GM19438 (cell line): ENCODE measurements around the gene GTPBP4.

ENCODE experiments used
- ATAC-seq: cut with Tn5 transposase; IDR thresholded peaks from one replicate; pipeline ENCODE4 v1.9.1; 2021; ENCODE audit warnings: low read depth; ENCODE audit not compliant: unreplicated experiment

The GTPBP4 gene

GRCh38 chr10:964988-965417 is 23.2 kb upstream of the GTPBP4 start:
- no peak for ATAC-seq

GRCh38 chr10:966466-967235 is 21.6 kb upstream of the GTPBP4 start:
- no peak for ATAC-seq

- no peak for ATAC-seq
Measured at GRCh38 chr10:968546-969199, 19.6 kb upstream of the GTPBP4 start.

GRCh38 chr10:969473-970150 is 18.6 kb upstream of the GTPBP4 start:
- ATAC-seq = no peak

GRCh38 chr10:970311-971149 is 17.7 kb upstream of the GTPBP4 start:
- ATAC-seq = no peak

- ATAC-seq = no peak
Measured at GRCh38 chr10:971150-971542, 17.1 kb upstream of the GTPBP4 start.

GRCh38 chr10:971613-972012 is 16.6 kb upstream of the GTPBP4 start:
- ATAC-seq = no peak

- no peak for ATAC-seq
Measured at GRCh38 chr10:972763-973162, 15.5 kb upstream of the GTPBP4 start.

GRCh38 chr10:974038-974784 is 14.0 kb upstream of the GTPBP4 start:
- ATAC-seq = peak; percentile 64

GRCh38 chr10:974785-975074 is 13.5 kb upstream of the GTPBP4 start:
- no peak for ATAC-seq

- ATAC-seq = no peak
Measured at GRCh38 chr10:976316-976715, 11.9 kb upstream of the GTPBP4 start.

GRCh38 chr10:978826-979421 is 9.3 kb upstream of the GTPBP4 start:
- no peak for ATAC-seq

GRCh38 chr10:980468-981093 is 7.7 kb upstream of the GTPBP4 start:
- no peak for ATAC-seq

- no peak for ATAC-seq
Measured at GRCh38 chr10:983401-983800, 4.8 kb upstream of the GTPBP4 start.

- ATAC-seq = no peak
Measured at GRCh38 chr10:983971-984655, 4.1 kb upstream of the GTPBP4 start.

- no peak for ATAC-seq
Measured at GRCh38 chr10:985361-985760, 2.9 kb upstream of the GTPBP4 start.

- ATAC-seq = no peak
Measured at GRCh38 chr10:986137-986825, 2.0 kb upstream of the GTPBP4 start.

- no peak for ATAC-seq
Measured at GRCh38 chr10:986881-987619, 1.2 kb upstream of the GTPBP4 start.
